SIG-M5 treated with dmso at 0.1 percent for 504 hours (cell line): ENCODE results near the gene TRIB2.
"Not testable (repeated sequence)": the region's sequence is repeated elsewhere in the genome, so short reads cannot be mapped to it uniquely, and the experiment has no call there.

Experiments
- DNase-seq: peaks from one replicate; lab custom pipeline; 2025; ENCODE audit not compliant: unreplicated experiment; lab: John Stamatoyannopoulos, UW

Gene TRIB2

GRCh38 chr2:12716282-12717190, at the start of gene TRIB2:
Gene TRIB2 (plus strand): TSS chr2:12716936. CDS start chr2:12718308, 1,372 bp downstream.
- peak; percentile 79 for DNase-seq

- no peak for DNase-seq
Observed at GRCh38 chr2:12669036-12669435, 47.7 kb upstream of the TRIB2 start.

- no peak for DNase-seq
Observed at GRCh38 chr2:12672711-12673315, 43.9 kb upstream of the TRIB2 start.

- DNase-seq, result no peak
Observed at GRCh38 chr2:12674644-12675328, 42.0 kb upstream of the TRIB2 start.

- no peak for DNase-seq
Observed at GRCh38 chr2:12675352-12675795, 41.4 kb upstream of the TRIB2 start.

- no peak for DNase-seq
Observed at GRCh38 chr2:12675801-12676200, 40.9 kb upstream of the TRIB2 start.

- no peak for DNase-seq
Observed at GRCh38 chr2:12676771-12677170, 40.0 kb upstream of the TRIB2 start.

GRCh38 chr2:12678186-12678585, 38.5 kb upstream of the TRIB2 start:
- no peak for DNase-seq

GRCh38 chr2:12679550-12680072, 37.1 kb upstream of the TRIB2 start:
- no peak for DNase-seq

- not testable (repeated sequence) for DNase-seq
Observed at GRCh38 chr2:12680115-12680514, 36.6 kb upstream of the TRIB2 start.

- DNase-seq, result no peak
Observed at GRCh38 chr2:12682017-12682416, 34.7 kb upstream of the TRIB2 start.

GRCh38 chr2:12683457-12684100, 33.2 kb upstream of the TRIB2 start:
- DNase-seq, result no peak

GRCh38 chr2:12684471-12684936, 32.2 kb upstream of the TRIB2 start:
- DNase-seq, result no peak

GRCh38 chr2:12685145-12685544, 31.6 kb upstream of the TRIB2 start:
- no peak for DNase-seq

GRCh38 chr2:12685956-12686355, 30.8 kb upstream of the TRIB2 start:
- no peak for DNase-seq

GRCh38 chr2:12686708-12687283, 29.9 kb upstream of the TRIB2 start:
- DNase-seq, result no peak

- no peak for DNase-seq
Observed at GRCh38 chr2:12688091-12688490, 28.6 kb upstream of the TRIB2 start.

- no peak for DNase-seq
Observed at GRCh38 chr2:12688893-12689292, 27.8 kb upstream of the TRIB2 start.

- DNase-seq, result no peak
Observed at GRCh38 chr2:12693509-12693908, 23.2 kb upstream of the TRIB2 start.

- peak; percentile 93 for DNase-seq
Observed at GRCh38 chr2:12694990-12695774, 21.6 kb upstream of the TRIB2 start.
